ENCODE measurements around the gene ATP9B. TPM values are rescaled to one million over a fixed set of nuclear protein-coding genes. Genes with fewer than 3 reads are reported as not detected.

Gene ATP9B
- total RNA-seq, 2 experiments from 2014 or later, result 16.0 to 16.4 TPM

DNA sequence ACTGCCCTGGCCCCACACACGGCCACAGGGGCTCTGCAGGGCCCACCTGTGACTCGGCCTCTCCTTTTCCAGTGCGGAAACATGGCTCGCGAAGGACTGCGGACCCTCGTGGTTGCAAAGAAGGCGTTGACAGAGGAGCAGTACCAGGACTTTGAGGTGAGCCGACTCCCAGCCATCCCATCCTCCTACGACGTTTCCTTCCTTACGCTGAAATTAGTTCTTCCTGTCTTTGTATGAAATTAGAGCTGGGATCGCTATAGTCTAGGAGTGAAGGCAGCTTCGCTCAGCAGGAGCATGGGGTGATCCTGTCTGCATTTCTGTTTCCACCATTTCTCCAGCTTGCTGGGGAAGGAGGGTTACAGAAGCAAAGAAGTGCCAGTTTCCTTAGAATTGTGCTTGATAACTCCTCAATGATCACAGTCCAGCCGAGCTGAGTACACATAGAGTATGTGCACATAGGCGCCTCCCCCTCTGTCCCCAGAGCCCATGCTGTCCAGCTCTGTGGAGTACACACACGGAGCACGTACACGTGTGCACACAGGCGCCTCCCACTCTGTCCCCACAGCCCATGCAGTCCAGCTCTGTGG lies 267.5 kb downstream of the ATP9B start:
- Mint-ChIP-seq H3K27ac (no peak overlapping the region), H3K4me3 (no peak overlapping the region), H3K36me3 (peaks cover 14% of the 10 kb centered on the region), H3K9me3 (no peaks in the 10 kb centered on the region), H3K4me1 (no peaks in the 10 kb centered on the region), H3K27me3 (no peaks in the 10 kb centered on the region)
- DNase-seq, result no peak

GRCh38 chr18:79337184-79337583 lies 268.0 kb downstream of the ATP9B start:
- DNase-seq, result no peak
- no peak overlapping the region for H3K4me3 Mint-ChIP-seq
- no peaks in the 10 kb centered on the region for H3K27me3 Mint-ChIP-seq
- H3K4me1 Mint-ChIP-seq, result no peaks in the 10 kb centered on the region
- no peak overlapping the region for H3K27ac Mint-ChIP-seq
- H3K36me3 Mint-ChIP-seq, result peaks cover 14% of the 10 kb centered on the region
- no peaks in the 10 kb centered on the region for H3K9me3 Mint-ChIP-seq

DNA sequence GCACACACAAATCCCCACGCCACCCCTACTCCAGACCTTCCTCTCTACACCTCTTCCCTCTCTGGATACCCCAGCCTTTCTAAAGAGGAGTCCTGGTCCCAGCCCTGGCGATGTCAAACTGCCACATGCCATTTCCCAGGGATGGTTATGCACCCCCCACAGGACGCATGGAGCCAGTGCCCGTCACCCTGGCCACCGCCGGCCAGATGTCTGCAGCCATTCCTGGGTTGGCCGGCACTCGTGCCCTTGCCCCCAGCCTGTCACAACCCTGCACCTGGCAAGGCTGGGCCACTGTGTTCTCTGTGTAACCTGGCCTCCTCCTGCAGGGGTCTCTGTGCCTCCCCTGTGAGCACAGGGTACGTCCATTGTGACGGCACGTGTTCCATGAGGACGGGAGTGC lies 268.4 kb downstream of the ATP9B start:
- no peaks in the 10 kb centered on the region for H3K27me3 Mint-ChIP-seq
- H3K36me3 Mint-ChIP-seq, result peaks cover 14% of the 10 kb centered on the region

DNA sequence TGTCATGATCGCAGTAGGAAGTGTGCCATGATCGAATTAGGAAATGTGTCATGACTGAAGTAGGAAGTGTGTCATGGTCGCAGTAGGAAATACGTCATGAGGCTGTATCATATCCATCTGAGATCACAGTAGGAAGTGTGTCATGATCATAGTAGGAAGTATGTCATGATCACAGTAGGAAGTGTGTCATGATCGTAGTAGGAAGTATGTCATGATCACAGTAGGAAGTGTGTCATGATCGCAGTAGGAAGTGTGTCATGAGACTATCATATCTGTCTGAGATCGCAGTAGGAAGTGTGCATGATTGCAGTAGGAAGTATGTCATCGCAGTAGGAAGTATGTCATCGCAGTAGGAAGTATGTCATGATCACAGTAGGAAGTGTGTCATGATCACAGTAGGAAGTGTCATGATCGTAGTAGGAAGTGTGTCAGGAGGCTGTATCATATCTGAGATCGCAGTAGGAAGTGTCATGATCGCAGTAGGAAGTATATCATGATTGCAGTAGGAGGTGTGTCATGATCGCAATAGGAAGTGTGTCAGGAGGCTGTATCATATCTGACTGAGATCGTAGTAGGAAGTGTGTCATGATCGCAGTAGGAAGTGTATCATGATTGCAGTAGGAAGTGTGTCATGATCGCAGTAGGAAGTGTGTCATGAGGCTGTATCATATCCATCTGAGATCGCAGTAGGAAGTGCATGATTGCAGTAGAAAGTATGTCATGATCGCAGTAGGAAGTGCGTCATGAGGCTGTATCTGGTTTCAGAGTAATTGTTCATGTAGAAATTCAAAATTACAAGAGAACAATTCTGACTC lies 270.1 kb downstream of the ATP9B start:
- H3K27ac Mint-ChIP-seq, result no peak overlapping the region
- no peak for DNase-seq
- H3K9me3 Mint-ChIP-seq, result no peaks in the 10 kb centered on the region
- H3K4me3 Mint-ChIP-seq, result no peak overlapping the region
- no peaks in the 10 kb centered on the region for H3K4me1 Mint-ChIP-seq
- no peaks in the 10 kb centered on the region for H3K27me3 Mint-ChIP-seq
- H3K36me3 Mint-ChIP-seq, result peaks cover 14% of the 10 kb centered on the region

More for the DNA sequence above, 268.4 kb downstream of the ATP9B start:
- Mint-ChIP-seq H3K4me1 (no peaks in the 10 kb centered on the region), H3K27ac (no peak overlapping the region), H3K9me3 (no peaks in the 10 kb centered on the region), H3K4me3 (no peak overlapping the region)
- no peak for DNase-seq

GRCh38 chr18:79343567-79344207 lies 274.5 kb downstream of the ATP9B start:
- no peaks in the 10 kb centered on the region for H3K27me3 Mint-ChIP-seq

GRCh38 chr18:79344208-79344581 lies 275.0 kb downstream of the ATP9B start:
- no peaks in the 10 kb centered on the region for H3K9me3 Mint-ChIP-seq
- H3K4me3 Mint-ChIP-seq, result no peak overlapping the region
- DNase-seq, result no peak
- no peaks in the 10 kb centered on the region for H3K27me3 Mint-ChIP-seq
- peaks cover 16% of the 10 kb centered on the region for H3K36me3 Mint-ChIP-seq
- no peaks in the 10 kb centered on the region for H3K4me1 Mint-ChIP-seq
- no peak overlapping the region for H3K27ac Mint-ChIP-seq

More at GRCh38 chr18:79343567-79344207, 274.5 kb downstream of the ATP9B start:
- Mint-ChIP-seq H3K4me1 (no peaks in the 10 kb centered on the region), H3K36me3 (peaks cover 21% of the 10 kb centered on the region), H3K27ac (no peak overlapping the region), H3K9me3 (no peaks in the 10 kb centered on the region), H3K4me3 (no peak overlapping the region)
- no peak for DNase-seq

- no peak for DNase-seq
- H3K9me3 Mint-ChIP-seq, result no peaks in the 10 kb centered on the region
- H3K36me3 Mint-ChIP-seq, result peaks cover 13% of the 10 kb centered on the region
- no peak overlapping the region for H3K4me3 Mint-ChIP-seq
- no peaks in the 10 kb centered on the region for H3K27me3 Mint-ChIP-seq
- H3K4me1 Mint-ChIP-seq, result no peaks in the 10 kb centered on the region
- H3K27ac Mint-ChIP-seq, result no peak overlapping the region
Measured at GRCh38 chr18:79345366-79345765, 276.2 kb downstream of the ATP9B start.

GRCh38 chr18:79345981-79346380 lies 276.8 kb downstream of the ATP9B start:
- DNase-seq, result no peak
- Mint-ChIP-seq H3K9me3 (no peaks in the 10 kb centered on the region), H3K27ac (no peak overlapping the region), H3K36me3 (peaks cover 13% of the 10 kb centered on the region), H3K27me3 (no peaks in the 10 kb centered on the region), H3K4me1 (no peaks in the 10 kb centered on the region), H3K4me3 (no peak overlapping the region)

GRCh38 chr18:79348066-79348465 lies 278.9 kb downstream of the ATP9B start:
- no peak overlapping the region for H3K27ac Mint-ChIP-seq
- H3K36me3 Mint-ChIP-seq, result peaks cover 13% of the 10 kb centered on the region
- no peak for DNase-seq
- H3K4me3 Mint-ChIP-seq, result no peak overlapping the region
- no peaks in the 10 kb centered on the region for H3K27me3 Mint-ChIP-seq
- no peaks in the 10 kb centered on the region for H3K4me1 Mint-ChIP-seq
- H3K9me3 Mint-ChIP-seq, result no peaks in the 10 kb centered on the region

DNA sequence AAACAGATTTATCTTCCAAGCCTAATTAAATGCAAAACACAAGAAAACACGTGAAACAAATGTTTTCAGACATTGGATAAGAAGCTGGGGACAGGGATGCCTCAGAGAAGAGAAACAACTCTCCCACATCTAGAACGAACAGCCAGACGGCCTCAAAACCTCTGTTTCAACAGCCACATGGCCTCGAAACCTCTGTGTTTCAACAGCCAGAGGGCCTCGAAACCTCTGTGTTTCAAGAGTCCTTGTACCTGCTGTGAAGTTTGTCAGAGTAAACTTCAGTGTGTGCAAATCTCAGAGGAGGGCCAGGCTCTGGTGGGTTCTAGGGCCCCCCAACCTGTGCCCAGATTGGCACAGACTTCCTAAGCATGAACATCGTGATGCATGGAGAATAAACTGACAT lies 283.2 kb downstream of the ATP9B start:
- no peaks in the 10 kb centered on the region for H3K27me3 Mint-ChIP-seq
- no peak for DNase-seq
- no peaks in the 10 kb centered on the region for H3K9me3 Mint-ChIP-seq
- no peaks in the 10 kb centered on the region for H3K4me1 Mint-ChIP-seq
- no peak overlapping the region for H3K27ac Mint-ChIP-seq
- H3K4me3 Mint-ChIP-seq, result no peak overlapping the region
- peaks cover 1% of the 10 kb centered on the region for H3K36me3 Mint-ChIP-seq

- Mint-ChIP-seq H3K9me3 (no peaks in the 10 kb centered on the region), H3K4me3 (no peak overlapping the region), H3K27ac (no peak overlapping the region), H3K4me1 (no peaks in the 10 kb centered on the region), H3K36me3 (no peaks in the 10 kb centered on the region), H3K27me3 (no peaks in the 10 kb centered on the region)
- DNase-seq, result no peak
Measured at GRCh38 chr18:79353267-79353666, 284.1 kb downstream of the ATP9B start.

GRCh38 chr18:79354350-79354749 lies 285.2 kb downstream of the ATP9B start:
- H3K36me3 Mint-ChIP-seq, result no peaks in the 10 kb centered on the region
- no peak overlapping the region for H3K4me3 Mint-ChIP-seq
- no peak for DNase-seq
- no peaks in the 10 kb centered on the region for H3K9me3 Mint-ChIP-seq
- no peaks in the 10 kb centered on the region for H3K27me3 Mint-ChIP-seq
- no peaks in the 10 kb centered on the region for H3K4me1 Mint-ChIP-seq
- H3K27ac Mint-ChIP-seq, result no peak overlapping the region

- Mint-ChIP-seq H3K27ac (no peak overlapping the region), H3K9me3 (no peaks in the 10 kb centered on the region), H3K4me1 (no peaks in the 10 kb centered on the region), H3K4me3 (no peak overlapping the region), H3K27me3 (no peaks in the 10 kb centered on the region), H3K36me3 (peaks cover 5% of the 10 kb centered on the region)
- no peak for DNase-seq
Measured at GRCh38 chr18:79355433-79356335, 286.5 kb downstream of the ATP9B start.

GRCh38 chr18:79356435-79356834 lies 287.2 kb downstream of the ATP9B start:
- Mint-ChIP-seq H3K36me3 (peaks cover 5% of the 10 kb centered on the region), H3K9me3 (no peaks in the 10 kb centered on the region), H3K4me3 (no peak overlapping the region), H3K27me3 (no peaks in the 10 kb centered on the region), H3K27ac (no peak overlapping the region), H3K4me1 (no peaks in the 10 kb centered on the region)
- no peak for DNase-seq

DNA sequence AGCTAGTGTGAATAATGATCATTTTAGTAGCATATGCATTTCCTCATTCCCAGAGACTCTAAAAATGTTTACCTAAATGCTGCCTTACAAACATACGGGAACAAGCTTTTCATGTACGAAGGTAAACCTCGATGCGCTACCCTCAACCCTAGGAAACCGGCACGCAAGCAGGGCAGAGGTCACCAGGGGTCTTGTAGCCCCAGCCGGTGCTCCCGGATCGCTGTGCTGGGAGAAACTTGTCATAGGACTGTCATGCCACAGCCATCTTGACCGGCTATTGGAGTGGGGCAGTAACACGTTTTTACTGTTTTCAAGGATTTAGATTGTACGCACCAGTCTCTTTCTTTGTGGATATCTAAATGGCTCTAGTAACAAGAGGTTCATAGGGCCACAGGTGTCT lies 291.7 kb downstream of the ATP9B start:
- H3K4me1 Mint-ChIP-seq, result no peaks in the 10 kb centered on the region

More for the DNA sequence above, 291.7 kb downstream of the ATP9B start:
- H3K27me3 Mint-ChIP-seq, result no peaks in the 10 kb centered on the region
- no peak overlapping the region for H3K27ac Mint-ChIP-seq
- H3K4me3 Mint-ChIP-seq, result no peak overlapping the region
- H3K36me3 Mint-ChIP-seq, result peaks cover 16% of the 10 kb centered on the region
- DNase-seq, result no peak
- no peaks in the 10 kb centered on the region for H3K9me3 Mint-ChIP-seq
